Sigmoid colon (tissue), 3 donors: ENCODE data around the gene KCNAB1.

Source experiments
- POLR2A ChIP-seq, 2 donors: fragments of 450-650 bp; IDR thresholded peaks; one replicate each; pipeline ENCODE4 v1.6.1; 2016; ENCODE audit warnings: antibody characterized with exemption in 2 of 2, mild to moderate bottlenecking in 2 of 2, moderate library complexity in 2 of 2
- TF ChIP-seq, protein P1 (sequence below), 4 experiments: fragments of 450-650 bp in 3 of 4; fragments of 200-600 bp in 1 of 4; IDR thresholded peaks; one replicate each; pipeline ENCODE4 v1.5.1; 2016 to 2019; ENCODE audit warnings: antibody characterized with exemption in 4 of 4, mild to moderate bottlenecking in 3 of 4, moderate library complexity in 2 of 4

- no peak for TF ChIP-seq POLR2A (IDR thresholded peaks at IDR 0.05)
- TF ChIP-seq, protein P1, sequence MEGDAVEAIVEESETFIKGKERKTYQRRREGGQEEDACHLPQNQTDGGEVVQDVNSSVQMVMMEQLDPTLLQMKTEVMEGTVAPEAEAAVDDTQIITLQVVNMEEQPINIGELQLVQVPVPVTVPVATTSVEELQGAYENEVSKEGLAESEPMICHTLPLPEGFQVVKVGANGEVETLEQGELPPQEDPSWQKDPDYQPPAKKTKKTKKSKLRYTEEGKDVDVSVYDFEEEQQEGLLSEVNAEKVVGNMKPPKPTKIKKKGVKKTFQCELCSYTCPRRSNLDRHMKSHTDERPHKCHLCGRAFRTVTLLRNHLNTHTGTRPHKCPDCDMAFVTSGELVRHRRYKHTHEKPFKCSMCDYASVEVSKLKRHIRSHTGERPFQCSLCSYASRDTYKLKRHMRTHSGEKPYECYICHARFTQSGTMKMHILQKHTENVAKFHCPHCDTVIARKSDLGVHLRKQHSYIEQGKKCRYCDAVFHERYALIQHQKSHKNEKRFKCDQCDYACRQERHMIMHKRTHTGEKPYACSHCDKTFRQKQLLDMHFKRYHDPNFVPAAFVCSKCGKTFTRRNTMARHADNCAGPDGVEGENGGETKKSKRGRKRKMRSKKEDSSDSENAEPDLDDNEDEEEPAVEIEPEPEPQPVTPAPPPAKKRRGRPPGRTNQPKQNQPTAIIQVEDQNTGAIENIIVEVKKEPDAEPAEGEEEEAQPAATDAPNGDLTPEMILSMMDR (IDR thresholded peaks at IDR 0.05): no peak
Observed at GRCh38 chr3:156133076-156133475, 12.7 kb downstream of the KCNAB1 start.
